HCT116 (cell line): ENCODE results near the gene PKN2. TPM values are rescaled to one million over a fixed set of nuclear protein-coding genes. Genes with fewer than 3 reads are reported as not detected.

Experiments used
- ATAC-seq: fragments of 200-7000 bp; cut with Tn5 transposase; 2 replicates; pipeline ENCODE4 v1.9.1; 2020; ENCODE audit warnings: mild to moderate bottlenecking, moderate library complexity
- BruUV-seq: library from RNA; stranded (reverse); fragments of 400-500 nt; replicated peaks from 2 replicates; lab custom pipeline; 2021; lab: Mats Ljungman, UMichigan
- CTCF ChIA-PET: fragments of 300-600 bp; sonication (Branson Sonifier 250); formaldehyde crosslinking; loops from one replicate; lab custom pipeline; 2021; ENCODE audit warnings: antibody characterized with exemption; lab: Charles Lee
- POLR2A ChIA-PET: fragments of 300-600, 350-600 bp; sonication (Branson Sonifier 250); formaldehyde crosslinking; loops from one replicate; lab custom pipeline; 2021; ENCODE audit warnings: antibody characterized with exemption; lab: Charles Lee
- RAD21 ChIA-PET, 2 experiments: fragments of 300-600 bp; sonication (Branson Sonifier 250); formaldehyde crosslinking; loops; one replicate each; lab custom pipeline; 2023; ENCODE audit warnings: low total read pairs in 2 of 2; ENCODE audit not compliant: uncharacterized antibody in 2 of 2, unreplicated experiment in 2 of 2, low non-redundant PET in 1 of 2; lab: Charles Lee
- DNase-seq: peaks from one replicate; pipeline ENCODE4 v3.0.0-alpha.2; 2010; ENCODE audit warnings: low read depth, low spot score
- H2AFZ ChIP-seq: fragments of 200-600 bp; shearing (Covaris generic), sonication (generic); 2 replicates; pipeline ENCODE4 v1.6.1; 2017; ENCODE audit warnings: low read depth, mixed run types, mixed read lengths, antibody characterized with exemption, low read length; ENCODE audit not compliant: poor library complexity, severe bottlenecking
- H3K27ac ChIP-seq: 2 replicates; pipeline ENCODE4 v1.5.1; 2012; ENCODE audit warnings: low read depth, low read length
- H3K27me3 ChIP-seq: fragments of 200-600 bp; sonication (generic); 2 replicates; pipeline ENCODE4 v1.6.1; 2016; ENCODE audit warnings: mixed run types, low read length, mixed read lengths; ENCODE audit not compliant: insufficient read depth
- H3K36me3 ChIP-seq, 2 experiments: fragments of 200-500 bp in 1 of 2; fragments of 200-600 bp in 1 of 2; sonication (Bioruptor generic) in 1 of 2; sonication (generic) in 1 of 2; 2 replicates each; pipeline versions ENCODE4 v1.5.1 to v1.6.1; 2014 to 2016; ENCODE audit warnings: low read length in 2 of 2, inconsistent platforms in 1 of 2, mixed read lengths in 1 of 2, mixed run types in 1 of 2; ENCODE audit not compliant: insufficient read depth in 2 of 2, control insufficient read depth in 1 of 2
- H3K4me1 ChIP-seq, 2 experiments: fragments of 200-600 bp in 1 of 2; sonication (generic) in 1 of 2; 2 replicates each; pipeline versions ENCODE4 v1.5.1 to v1.6.1; 2012 to 2017; ENCODE audit warnings: low read length in 2 of 2, inconsistent platforms in 1 of 2, mild to moderate bottlenecking in 1 of 2, mixed read lengths in 1 of 2, mixed run types in 1 of 2, moderate library complexity in 1 of 2; ENCODE audit not compliant: insufficient read depth in 2 of 2, control insufficient read depth in 1 of 2
- H3K4me2 ChIP-seq: fragments of 200-600 bp; sonication (generic); 2 replicates; pipeline ENCODE4 v1.6.1; 2017; ENCODE audit warnings: mixed run types, low read length, mixed read lengths
- H3K4me3 ChIP-seq, 2 experiments: fragments of 200-600 bp in 1 of 2; sonication (generic) in 1 of 2; replicated peaks in 1 of 2; 2 replicates each; pipeline ENCODE4 v1.5.1; 2011 to 2016; ENCODE audit warnings: low read length in 2 of 2, control low read depth in 1 of 2, low read depth in 1 of 2, mild to moderate bottlenecking in 1 of 2, mixed read lengths in 1 of 2, mixed run types in 1 of 2
- H3K79me2 ChIP-seq: fragments of 200-600 bp; sonication (generic); 2 replicates; pipeline ENCODE4 v1.6.1; 2017; ENCODE audit warnings: mild to moderate bottlenecking, mixed run types, low read length, moderate library complexity, mixed read lengths; ENCODE audit not compliant: insufficient read depth
- H3K9ac ChIP-seq: fragments of 200-600 bp; sonication (generic); 2 replicates; pipeline ENCODE4 v1.6.1; 2016; ENCODE audit warnings: low read length, mixed read lengths
- H3K9me2 ChIP-seq: fragments of 200-600 bp; sonication (generic), shearing (Covaris generic); 2 replicates; pipeline ENCODE4 v1.6.1; 2017; ENCODE audit warnings: mixed run types, mild to moderate bottlenecking, moderate library complexity; ENCODE audit not compliant: insufficient read depth
- H3K9me3 ChIP-seq, 2 experiments: fragments of 200-500 bp in 1 of 2; fragments of 200-600 bp in 1 of 2; sonication (Bioruptor generic) in 1 of 2; sonication (generic) in 1 of 2; 2 replicates each; pipeline ENCODE4 v1.6.1; 2014 to 2017; ENCODE audit warnings: low read length in 2 of 2, mixed read lengths in 2 of 2, inconsistent platforms in 1 of 2, low read depth in 1 of 2, mild to moderate bottlenecking in 1 of 2, mixed run types in 1 of 2, moderate library complexity in 1 of 2; ENCODE audit not compliant: control insufficient read depth in 1 of 2, insufficient read depth in 1 of 2
- H4K20me1 ChIP-seq: fragments of 200-600 bp; sonication (generic), shearing (Covaris generic); 2 replicates; pipeline ENCODE4 v1.6.1; 2017; ENCODE audit warnings: mixed run types, mild to moderate bottlenecking, moderate library complexity; ENCODE audit not compliant: insufficient read depth
- EGR1 ChIP-seq: IDR thresholded peaks from 2 replicates; pipeline ENCODE4 v1.6.1; 2012; ENCODE audit warnings: low read depth
- ELF1 ChIP-seq: IDR thresholded peaks from 2 replicates; pipeline ENCODE4 v1.6.1; 2012; ENCODE audit warnings: low read depth, borderline replicate concordance
- FOSL1 ChIP-seq: IDR thresholded peaks from 2 replicates; pipeline ENCODE4 v1.6.1; 2012; ENCODE audit warnings: low read depth
- JUND ChIP-seq: IDR thresholded peaks from 2 replicates; pipeline ENCODE4 v1.6.1; 2012
- RAD21 ChIP-seq: IDR thresholded peaks from 2 replicates; pipeline ENCODE4 v1.6.1; 2012; ENCODE audit warnings: low read depth, mild to moderate bottlenecking
- TCF7L2 ChIP-seq: IDR thresholded peaks from 2 replicates; pipeline ENCODE4 v1.7.0; 2011; ENCODE audit warnings: borderline replicate concordance, inconsistent platforms; ENCODE audit not compliant: insufficient read depth, insufficient read length; ENCODE audit errors: extremely low read depth
- ZNF274 ChIP-seq: fragments of 200-500 bp; sonication (Bioruptor generic); IDR thresholded peaks from 2 replicates; pipeline ENCODE4 v1.6.1; 2014; ENCODE audit warnings: mild to moderate bottlenecking, low read depth, low read length, inconsistent platforms
- intact Hi-C: fragments of 100-400 bp; cut with micrococcal nuclease; formaldehyde crosslinking; loops from 2 replicates; pipeline ENCODE4 v1.10.0; 2022
- total RNA-seq: library from RNA; stranded (reverse); gene quantifications from one replicate; pipeline ENCODE4 v1.2.1, GENCODE V29; 2021; ENCODE audit not compliant: unreplicated experiment
- TF ChIP-seq, protein P1 (sequence below), 3 experiments: fragments of 200-600 bp in 1 of 3; sonication (generic) in 1 of 3; IDR thresholded peaks in 2 of 3; conservative IDR thresholded peaks in 1 of 3; 2 replicates each; pipeline ENCODE4 v1.5.1; 2012 to 2017; ENCODE audit warnings: low read depth in 2 of 3, low read length in 2 of 3, antibody characterized with exemption in 1 of 3, borderline replicate concordance in 1 of 3, control low read depth in 1 of 3, mild to moderate bottlenecking in 1 of 3, mixed read lengths in 1 of 3, mixed run types in 1 of 3, moderate library complexity in 1 of 3; ENCODE audit not compliant: insufficient read depth in 1 of 3

Gene PKN2
- total RNA-seq, 1 experiment from 2014 or later, result 44.3 TPM

DNA sequence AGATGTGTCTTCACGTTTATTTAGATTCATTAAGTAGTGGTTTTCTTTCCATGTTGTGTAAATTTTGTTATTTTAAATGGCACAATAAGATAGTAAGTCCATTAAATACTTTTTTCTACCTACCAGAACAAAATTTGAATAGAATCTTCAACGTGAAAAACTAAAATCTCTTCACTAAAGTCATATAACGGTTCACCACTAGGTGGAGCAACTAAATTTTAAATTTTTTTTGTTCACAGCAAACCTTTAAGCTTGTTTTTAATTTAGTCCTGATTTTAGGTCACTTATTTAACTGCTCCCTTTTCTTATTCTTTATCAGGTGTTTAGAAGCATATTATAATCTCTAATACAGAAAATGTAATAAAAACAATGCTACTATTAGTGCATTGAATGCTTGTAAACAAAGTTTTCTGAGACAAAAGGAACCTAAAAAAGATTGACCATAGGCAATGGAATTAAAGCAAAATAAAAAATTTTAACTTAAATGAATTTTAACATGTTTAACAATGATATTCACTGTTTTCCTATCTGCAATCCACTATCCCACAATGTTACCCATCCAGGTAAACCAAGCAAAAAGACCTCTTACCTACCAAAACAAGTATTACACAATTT lies 28.3 kb upstream of the PKN2 start:
- Histone ChIP-seq H3K4me1 (no peaks in the 10 kb centered on the region), H3K36me3 (no peaks in the 10 kb centered on the region), H3K9me2 (no peaks in the 10 kb centered on the region), H3K27me3 (no peaks in the 10 kb centered on the region), H3K4me3 (no peak overlapping the region), H3K27ac (no peak overlapping the region), H3K9me3 (no peaks in the 10 kb centered on the region), H3K9ac (no peak overlapping the region), H3K4me2 (no peak overlapping the region), H4K20me1 (no peaks in the 10 kb centered on the region), H3K79me2 (no peaks in the 10 kb centered on the region), H2AFZ (peak overlapping the region; percentile 34)
- ChIA-PET CTCF (interaction anchor here (0.8 to 1.7 kb wide), 7 partner anchors 9 to 475 kb away, joined by 3 to 11 read pairs (median 6); no protein-coding TSS in a partner anchor), RAD21 (interaction anchor here in 1 of 2 experiments (0.6 to 1.0 kb wide), 2 partner anchors 42 to 221 kb away, joined by 3 to 4 read pairs; no protein-coding TSS in a partner anchor), POLR2A (no interaction called here)
- TF ChIP-seq, protein P1, sequence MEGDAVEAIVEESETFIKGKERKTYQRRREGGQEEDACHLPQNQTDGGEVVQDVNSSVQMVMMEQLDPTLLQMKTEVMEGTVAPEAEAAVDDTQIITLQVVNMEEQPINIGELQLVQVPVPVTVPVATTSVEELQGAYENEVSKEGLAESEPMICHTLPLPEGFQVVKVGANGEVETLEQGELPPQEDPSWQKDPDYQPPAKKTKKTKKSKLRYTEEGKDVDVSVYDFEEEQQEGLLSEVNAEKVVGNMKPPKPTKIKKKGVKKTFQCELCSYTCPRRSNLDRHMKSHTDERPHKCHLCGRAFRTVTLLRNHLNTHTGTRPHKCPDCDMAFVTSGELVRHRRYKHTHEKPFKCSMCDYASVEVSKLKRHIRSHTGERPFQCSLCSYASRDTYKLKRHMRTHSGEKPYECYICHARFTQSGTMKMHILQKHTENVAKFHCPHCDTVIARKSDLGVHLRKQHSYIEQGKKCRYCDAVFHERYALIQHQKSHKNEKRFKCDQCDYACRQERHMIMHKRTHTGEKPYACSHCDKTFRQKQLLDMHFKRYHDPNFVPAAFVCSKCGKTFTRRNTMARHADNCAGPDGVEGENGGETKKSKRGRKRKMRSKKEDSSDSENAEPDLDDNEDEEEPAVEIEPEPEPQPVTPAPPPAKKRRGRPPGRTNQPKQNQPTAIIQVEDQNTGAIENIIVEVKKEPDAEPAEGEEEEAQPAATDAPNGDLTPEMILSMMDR (IDR thresholded peaks at IDR 0.05 in 2 of 3, conservative IDR thresholded peaks at IDR 0.05 in 1 of 3; ENCODE audit: borderline replicate concordance in 1 of 3, insufficient read depth in 1 of 3, low read depth in 2 of 3, low read length in 2 of 3), result peak; percentile 48 to 70 (median 51); a peak in 5 of 6 replicates
- TF ChIP-seq TCF7L2, result no peak
- peak; percentile 45 for TF ChIP-seq RAD21
- BruUV-seq, result no TSS peak
- intact Hi-C loops, result loop anchor here (1.0 kb wide), 1 partner anchor 222 kb away; no protein-coding TSS in a partner anchor
- DNase-seq (peak; percentile 19), ATAC-seq (no peak)

DNA sequence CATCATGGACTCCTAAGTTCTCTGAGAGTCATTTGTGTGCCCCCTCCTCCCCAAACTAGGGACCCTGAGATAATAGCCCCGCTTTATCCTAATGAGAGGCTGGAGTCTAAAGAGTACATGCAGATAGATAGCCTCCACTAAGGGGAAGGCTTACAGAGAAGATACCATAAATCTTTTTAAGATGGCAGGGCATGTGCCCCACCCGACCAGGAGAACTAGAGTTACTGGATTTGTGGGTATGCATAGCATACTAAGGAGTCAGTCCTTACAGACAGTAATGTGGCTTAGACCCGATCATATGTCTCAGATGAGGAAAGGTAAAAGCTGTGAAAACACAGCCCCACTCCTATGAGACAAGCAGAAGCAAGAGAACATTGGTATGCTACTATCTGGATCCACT lies 25.7 kb upstream of the PKN2 start:
- no peaks in the 10 kb centered on the region for H3K79me2 ChIP-seq
- no peaks in the 10 kb centered on the region for H3K9me3 ChIP-seq
- H4K20me1 ChIP-seq, result no peaks in the 10 kb centered on the region
- no peak overlapping the region for H3K9ac ChIP-seq
- ATAC-seq, result no peak
- H3K27me3 ChIP-seq, result no peaks in the 10 kb centered on the region
- BruUV-seq, result no TSS peak
- no peak overlapping the region for H2AFZ ChIP-seq
- no peak overlapping the region for H3K27ac ChIP-seq
- H3K36me3 ChIP-seq, result no peaks in the 10 kb centered on the region
- ChIA-PET RAD21 (no interaction called here), CTCF (no interaction called here), POLR2A (no interaction called here)
- H3K4me1 ChIP-seq, result no peaks in the 10 kb centered on the region
- no peak overlapping the region for H3K4me2 ChIP-seq
- DNase-seq, result no peak
- intact Hi-C loops, result no loop called here
- no peaks in the 10 kb centered on the region for H3K9me2 ChIP-seq
- H3K4me3 ChIP-seq, result no peak overlapping the region
- no peak for TF ChIP-seq ELF1
- no peak for TF ChIP-seq FOSL1
- TF ChIP-seq JUND, result no peak
- no peak for TF ChIP-seq EGR1
- no peak for TF ChIP-seq ZNF274
